ENCODE results near the gene TTC28.
"Not testable (repeated sequence)": the region's sequence is repeated elsewhere in the genome, so short reads cannot be mapped to it uniquely, and the experiment has no call there.

Gene TTC28

GRCh38 chr22:28406246-28406645 is 273.4 kb downstream of the TTC28 start:
- DNase-seq (ENCODE audit: low spot score): no peak

- DNase-seq (ENCODE audit: low spot score): no peak
Measured at GRCh38 chr22:28405588-28405987, 274.1 kb downstream of the TTC28 start.

- DNase-seq (ENCODE audit: low spot score): no peak
Measured at GRCh38 chr22:28402539-28402938, 277.1 kb downstream of the TTC28 start.

GRCh38 chr22:28402060-28402459 is 277.6 kb downstream of the TTC28 start:
- DNase-seq (ENCODE audit: low spot score): no peak

GRCh38 chr22:28398981-28399380 is 280.7 kb downstream of the TTC28 start:
- no peak for DNase-seq (ENCODE audit: low spot score)

- no peak for DNase-seq (ENCODE audit: low spot score)
Measured at GRCh38 chr22:28398355-28398754, 281.3 kb downstream of the TTC28 start.

GRCh38 chr22:28397306-28397705 is 282.3 kb downstream of the TTC28 start:
- no peak for DNase-seq (ENCODE audit: low spot score)

- DNase-seq (ENCODE audit: low spot score): no peak
Measured at GRCh38 chr22:28395920-28396753, 283.5 kb downstream of the TTC28 start.

GRCh38 chr22:28395520-28395919 is 284.1 kb downstream of the TTC28 start:
- no peak for DNase-seq (ENCODE audit: low spot score)

- DNase-seq (ENCODE audit: low spot score): no peak
Measured at GRCh38 chr22:28394513-28395110, 285.0 kb downstream of the TTC28 start.

- no peak for DNase-seq (ENCODE audit: low spot score)
Measured at GRCh38 chr22:28381429-28382167, 298.0 kb downstream of the TTC28 start.

GRCh38 chr22:28379951-28380350 is 299.7 kb downstream of the TTC28 start:
- no peak for DNase-seq (ENCODE audit: low spot score)

GRCh38 chr22:28379075-28379779 is 300.4 kb downstream of the TTC28 start:
- DNase-seq (ENCODE audit: low spot score): no peak

GRCh38 chr22:28375761-28376534 is 303.7 kb downstream of the TTC28 start:
- no peak for DNase-seq (ENCODE audit: low spot score)

- DNase-seq (ENCODE audit: low spot score): no peak
Measured at GRCh38 chr22:28373831-28374230, 305.8 kb downstream of the TTC28 start.

- DNase-seq (ENCODE audit: low spot score): no peak
Measured at GRCh38 chr22:28369854-28370253, 309.8 kb downstream of the TTC28 start.

GRCh38 chr22:28366856-28367255 is 312.8 kb downstream of the TTC28 start:
- no peak for DNase-seq (ENCODE audit: low spot score)

GRCh38 chr22:28365371-28365770 is 314.3 kb downstream of the TTC28 start:
- DNase-seq (ENCODE audit: low spot score): no peak

GRCh38 chr22:28364105-28364504 is 315.5 kb downstream of the TTC28 start:
- not testable (repeated sequence) for DNase-seq (ENCODE audit: low spot score)

- no peak for DNase-seq (ENCODE audit: low spot score)
Measured at GRCh38 chr22:28360939-28361338, 318.7 kb downstream of the TTC28 start.

- DNase-seq (ENCODE audit: low spot score): no peak
Measured at GRCh38 chr22:28358312-28358711, 321.3 kb downstream of the TTC28 start.

All from left forelimb (tissue), 1 donor.